SK-N-MC (cell line): Measurements from ENCODE around the gene CRK.

Experiments used
- EZH2 ChIP-seq: fragments of 200-600 bp; sonication (generic); IDR thresholded peaks from one replicate; pipeline ENCODE4 v1.6.1; 2017; ENCODE audit warnings: antibody characterized with exemption
- POLR2AphosphoS5 ChIP-seq: IDR thresholded peaks from 2 replicates; pipeline ENCODE4 v1.6.1; 2012; ENCODE audit warnings: mild to moderate bottlenecking, low read depth, low read length, borderline replicate concordance

GRCh38 chr17:1486802-1487695 is 31.0 kb upstream of the CRK start:
- TF ChIP-seq POLR2AphosphoS5 (peak; percentile 63), EZH2 (no peak)
